Brain microvascular endothelial cell (primary cell): ENCODE data around the gene NUP35.

Experiments
- DNase-seq: peaks from one replicate; pipeline ENCODE4 v3.0.0-alpha.2; 2020
- H3K27ac ChIP-seq: fragments of 250-450 bp; sonication (Bioruptor Pico); 2 replicates; pipeline ENCODE4 v1.5.1; 2020; ENCODE audit warnings: mild to moderate bottlenecking, moderate library complexity
- H3K27me3 ChIP-seq: fragments of 250-450 bp; sonication (Bioruptor Pico); replicated peaks from 2 replicates; pipeline ENCODE4 v1.5.1; 2020; ENCODE audit warnings: mild to moderate bottlenecking
- H3K36me3 ChIP-seq: fragments of 250-450 bp; sonication (Bioruptor Pico); replicated peaks from 2 replicates; pipeline ENCODE4 v1.5.1; 2020; ENCODE audit warnings: mild to moderate bottlenecking
- H3K4me3 ChIP-seq: 2 replicates; pipeline ENCODE4 v1.5.1; 2011; ENCODE audit warnings: low read depth, mild to moderate bottlenecking, control low read depth, low read length, moderate library complexity
- in situ Hi-C: cut with HindIII; loops from 2 replicates; pipeline ENCODE4 v1.10.0; 2017; ENCODE audit warnings: low sequenced_read_pairs, low pct_ligation_motif_present
- TF ChIP-seq, protein P1 (sequence below): IDR thresholded peaks from 2 replicates; pipeline ENCODE4 v1.5.1; 2011; ENCODE audit warnings: low read depth, mild to moderate bottlenecking, moderate library complexity, low read length, control low read depth, inconsistent platforms; ENCODE audit errors: missing control alignments

Gene NUP35

DNA sequence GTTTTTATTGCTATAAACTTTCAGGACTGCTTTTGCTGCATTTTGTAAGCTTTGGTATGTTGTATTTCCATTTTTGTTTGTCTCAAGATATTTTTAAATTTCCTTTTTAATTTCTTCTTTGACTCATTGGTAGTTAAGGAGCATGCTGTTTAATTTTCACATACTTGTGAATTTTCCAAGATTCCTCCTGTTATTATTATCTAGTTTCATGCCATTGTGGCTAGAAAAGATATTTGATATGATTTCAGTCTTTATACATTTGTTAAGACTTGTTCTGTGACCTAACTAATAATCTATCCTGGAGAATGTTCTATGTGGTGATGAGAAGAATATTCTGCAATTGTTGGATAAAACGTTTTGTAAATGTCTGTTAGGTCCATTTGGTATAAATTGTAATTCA, 62.1 kb downstream of the NUP35 start:
- DNase-seq: no peak
- Histone ChIP-seq H3K4me3 (no peak overlapping the region), H3K36me3 (no peaks in the 10 kb centered on the region), H3K27ac (no peak overlapping the region), H3K27me3 (no peaks in the 10 kb centered on the region)
- TF ChIP-seq, protein P1, sequence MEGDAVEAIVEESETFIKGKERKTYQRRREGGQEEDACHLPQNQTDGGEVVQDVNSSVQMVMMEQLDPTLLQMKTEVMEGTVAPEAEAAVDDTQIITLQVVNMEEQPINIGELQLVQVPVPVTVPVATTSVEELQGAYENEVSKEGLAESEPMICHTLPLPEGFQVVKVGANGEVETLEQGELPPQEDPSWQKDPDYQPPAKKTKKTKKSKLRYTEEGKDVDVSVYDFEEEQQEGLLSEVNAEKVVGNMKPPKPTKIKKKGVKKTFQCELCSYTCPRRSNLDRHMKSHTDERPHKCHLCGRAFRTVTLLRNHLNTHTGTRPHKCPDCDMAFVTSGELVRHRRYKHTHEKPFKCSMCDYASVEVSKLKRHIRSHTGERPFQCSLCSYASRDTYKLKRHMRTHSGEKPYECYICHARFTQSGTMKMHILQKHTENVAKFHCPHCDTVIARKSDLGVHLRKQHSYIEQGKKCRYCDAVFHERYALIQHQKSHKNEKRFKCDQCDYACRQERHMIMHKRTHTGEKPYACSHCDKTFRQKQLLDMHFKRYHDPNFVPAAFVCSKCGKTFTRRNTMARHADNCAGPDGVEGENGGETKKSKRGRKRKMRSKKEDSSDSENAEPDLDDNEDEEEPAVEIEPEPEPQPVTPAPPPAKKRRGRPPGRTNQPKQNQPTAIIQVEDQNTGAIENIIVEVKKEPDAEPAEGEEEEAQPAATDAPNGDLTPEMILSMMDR: no peak
- in situ Hi-C loops: no loop called here

DNA sequence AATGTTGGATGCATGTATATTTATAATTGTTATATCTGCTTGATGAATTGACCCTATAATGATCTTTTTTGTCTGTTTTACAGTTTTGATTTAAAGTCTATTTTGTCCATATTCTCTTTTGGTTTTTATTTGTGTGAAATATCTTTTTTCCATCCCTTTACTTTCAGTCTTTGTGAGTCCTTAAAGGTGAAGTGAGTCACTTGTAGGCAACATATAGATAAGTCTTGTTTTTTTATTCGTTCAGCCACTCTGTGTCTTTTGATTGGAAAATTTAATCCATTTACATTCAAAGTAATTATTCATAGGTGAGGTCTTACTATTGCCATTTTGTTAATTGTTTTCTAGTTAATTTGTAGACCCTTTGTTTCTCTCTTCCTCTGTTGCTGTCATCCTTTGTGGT, 62.5 kb downstream of the NUP35 start:
- Histone ChIP-seq H3K27ac (no peak overlapping the region), H3K4me3 (no peak overlapping the region), H3K27me3 (no peaks in the 10 kb centered on the region), H3K36me3 (no peaks in the 10 kb centered on the region)
- in situ Hi-C loops: no loop called here
- TF ChIP-seq, protein P1: no peak
- no peak for DNase-seq

DNA sequence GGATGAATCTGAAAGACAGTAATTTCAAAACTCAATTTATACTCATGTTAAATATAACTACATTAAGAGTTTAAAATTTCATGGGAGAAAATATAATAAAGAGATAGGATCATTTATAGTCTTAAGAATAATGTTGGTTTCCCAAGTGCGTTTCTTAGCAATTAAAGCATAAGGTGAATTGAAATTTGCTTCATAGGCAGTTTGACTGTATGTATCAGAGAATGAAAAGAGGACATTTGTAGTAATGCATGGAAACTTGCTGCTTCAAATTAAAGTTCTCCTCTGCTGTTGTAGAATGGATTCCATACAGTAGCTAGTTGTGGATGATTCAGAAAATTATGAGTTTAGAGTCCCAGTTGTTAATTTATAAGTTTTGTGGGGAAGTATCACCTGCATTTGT, 68.1 kb downstream of the NUP35 start:
- Histone ChIP-seq H3K4me3 (no peak overlapping the region), H3K27ac (no peak overlapping the region), H3K36me3 (no peaks in the 10 kb centered on the region), H3K27me3 (no peaks in the 10 kb centered on the region)
- TF ChIP-seq, protein P1: no peak
- no peak for DNase-seq
- in situ Hi-C loops: no loop called here

DNA sequence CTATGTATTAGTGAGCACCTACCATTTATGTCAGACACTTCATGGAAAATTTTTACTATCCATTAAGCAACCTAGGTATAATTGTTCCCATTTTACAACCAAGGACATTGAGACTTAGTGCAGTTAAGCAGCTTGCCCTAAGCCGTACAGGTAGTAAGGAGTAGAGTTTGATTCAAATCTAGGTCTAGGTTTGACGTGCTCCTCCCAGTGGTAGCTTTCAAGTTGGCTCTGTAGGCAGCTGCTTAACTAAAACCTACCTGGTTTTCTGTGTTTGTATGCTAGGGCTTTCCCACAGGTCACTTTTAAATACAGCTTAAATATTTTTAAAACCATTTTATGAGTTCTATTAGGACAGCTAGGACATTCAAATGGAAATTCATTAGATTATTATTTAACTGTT, 69.7 kb downstream of the NUP35 start:
- H3K4me3 ChIP-seq: no peak overlapping the region
- no peaks in the 10 kb centered on the region for H3K27me3 ChIP-seq
- TF ChIP-seq, protein P1: no peak
- H3K27ac ChIP-seq: no peak overlapping the region
- no peaks in the 10 kb centered on the region for H3K36me3 ChIP-seq
- in situ Hi-C loops: no loop called here
- no peak for DNase-seq

DNA sequence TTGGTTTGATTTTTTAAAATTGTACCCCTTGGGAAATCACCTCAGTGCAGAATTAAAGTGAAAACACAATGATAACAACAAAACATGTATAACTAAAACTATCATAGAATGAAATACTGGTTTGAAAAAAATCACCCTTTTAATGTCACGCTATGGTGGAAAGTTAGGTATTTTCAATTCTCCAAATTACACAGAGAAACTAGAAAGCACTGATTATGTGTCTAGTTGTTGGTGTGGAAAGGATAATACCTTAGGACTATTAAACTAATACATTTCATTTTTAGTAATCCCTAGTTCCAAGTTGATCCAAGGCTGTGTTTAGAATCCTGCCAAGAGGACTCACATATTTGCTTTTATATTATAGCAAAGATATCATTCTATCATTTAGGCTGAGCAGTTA, 71.2 kb downstream of the NUP35 start:
- no peaks in the 10 kb centered on the region for H3K27me3 ChIP-seq
- in situ Hi-C loops: no loop called here
- no peak for DNase-seq
- no peaks in the 10 kb centered on the region for H3K36me3 ChIP-seq
- TF ChIP-seq, protein P1: no peak
- no peak overlapping the region for H3K27ac ChIP-seq
- H3K4me3 ChIP-seq: no peak overlapping the region

DNA sequence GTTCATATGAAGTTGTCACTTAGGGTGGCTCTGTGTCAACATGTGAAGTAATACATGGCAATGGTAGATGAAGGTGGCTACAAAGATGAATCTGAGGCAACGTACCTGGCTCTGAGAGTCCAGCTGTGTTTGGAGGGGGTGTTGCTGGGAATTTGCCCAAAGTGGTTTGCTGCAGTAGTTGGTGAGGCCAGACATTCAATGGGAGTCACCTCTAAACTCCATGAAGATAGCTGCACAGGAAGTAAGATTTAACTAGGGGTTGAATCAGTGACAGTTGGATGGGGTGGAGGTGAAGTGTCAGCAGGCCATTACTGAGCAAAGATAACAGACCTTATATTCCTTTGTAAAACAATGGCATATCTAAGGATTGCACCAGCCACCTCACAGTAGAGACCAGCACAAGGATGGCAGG, 71.8 kb downstream of the NUP35 start:
- Histone ChIP-seq H3K4me3 (no peak overlapping the region), H3K27me3 (no peaks in the 10 kb centered on the region), H3K36me3 (no peaks in the 10 kb centered on the region), H3K27ac (no peak overlapping the region)
- in situ Hi-C loops: no loop called here
- no peak for DNase-seq
- TF ChIP-seq, protein P1: no peak
